Measurements from ENCODE around the gene ENG. TPM values are rescaled to one million over a fixed set of nuclear protein-coding genes. Genes with fewer than 3 reads are reported as not detected.

The ENG gene
- total and polyA plus RNA-seq, 12 donors, result 76.8 to 310 (median 142) TPM

DNA sequence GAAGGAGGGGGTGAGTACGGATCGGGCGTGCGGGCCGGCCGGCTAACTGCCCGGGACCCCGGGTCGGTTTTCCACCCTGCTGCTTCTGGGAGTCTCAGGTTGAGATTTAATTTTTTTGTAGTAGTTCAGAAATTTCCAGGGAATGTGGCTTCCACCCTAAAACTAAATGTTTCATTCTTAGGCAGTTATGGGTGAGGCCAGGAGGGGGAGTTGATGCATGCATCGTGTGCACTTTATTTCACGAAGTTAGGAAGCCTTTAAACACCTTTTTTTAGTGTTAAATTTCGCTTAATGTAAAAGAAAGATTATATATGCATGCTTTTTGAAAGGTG, 67.7 kb downstream of the ENG start:
- H3K27ac ChIP-seq, result peak overlapping the region in 8 of 10 donors; percentile 91 to 98 (median 98)
- 2 to 3% methylated on average over 12 of the region's 12 CpGs for WGBS, 2 donors
- peaks cover 10 to 78% (median 56%) of the 10 kb centered on the region in 9 donors for H3K4me1 ChIP-seq
- no peaks in the 10 kb centered on the region for H3K9me3 ChIP-seq
- TF ChIP-seq, protein P1, sequence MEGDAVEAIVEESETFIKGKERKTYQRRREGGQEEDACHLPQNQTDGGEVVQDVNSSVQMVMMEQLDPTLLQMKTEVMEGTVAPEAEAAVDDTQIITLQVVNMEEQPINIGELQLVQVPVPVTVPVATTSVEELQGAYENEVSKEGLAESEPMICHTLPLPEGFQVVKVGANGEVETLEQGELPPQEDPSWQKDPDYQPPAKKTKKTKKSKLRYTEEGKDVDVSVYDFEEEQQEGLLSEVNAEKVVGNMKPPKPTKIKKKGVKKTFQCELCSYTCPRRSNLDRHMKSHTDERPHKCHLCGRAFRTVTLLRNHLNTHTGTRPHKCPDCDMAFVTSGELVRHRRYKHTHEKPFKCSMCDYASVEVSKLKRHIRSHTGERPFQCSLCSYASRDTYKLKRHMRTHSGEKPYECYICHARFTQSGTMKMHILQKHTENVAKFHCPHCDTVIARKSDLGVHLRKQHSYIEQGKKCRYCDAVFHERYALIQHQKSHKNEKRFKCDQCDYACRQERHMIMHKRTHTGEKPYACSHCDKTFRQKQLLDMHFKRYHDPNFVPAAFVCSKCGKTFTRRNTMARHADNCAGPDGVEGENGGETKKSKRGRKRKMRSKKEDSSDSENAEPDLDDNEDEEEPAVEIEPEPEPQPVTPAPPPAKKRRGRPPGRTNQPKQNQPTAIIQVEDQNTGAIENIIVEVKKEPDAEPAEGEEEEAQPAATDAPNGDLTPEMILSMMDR (IDR thresholded peaks at IDR 0.05), result peak in 7 of 9 donors; percentile 16 to 58 (median 46)
- no peaks in the 10 kb centered on the region for H3K27me3 ChIP-seq
- H3K36me3 ChIP-seq, result peaks cover 0 to 51% (median 37%) of the 10 kb centered on the region in 9 donors
- DNase-seq (no peak), ATAC-seq (no peak)
- H3K4me3 ChIP-seq, result peak overlapping the region; percentile 73 to 100 (median 97)
- intact Hi-C loops (cut with DNase I), result loop anchor here in 8 of 10 donors (1.0 to 10.0 kb wide), 8 partner anchors 16 to 199 kb away; partner anchors contain the start of genes FPGS (in 2 of the 8) and ST6GALNAC4 (in 2 of the 8)

DNA sequence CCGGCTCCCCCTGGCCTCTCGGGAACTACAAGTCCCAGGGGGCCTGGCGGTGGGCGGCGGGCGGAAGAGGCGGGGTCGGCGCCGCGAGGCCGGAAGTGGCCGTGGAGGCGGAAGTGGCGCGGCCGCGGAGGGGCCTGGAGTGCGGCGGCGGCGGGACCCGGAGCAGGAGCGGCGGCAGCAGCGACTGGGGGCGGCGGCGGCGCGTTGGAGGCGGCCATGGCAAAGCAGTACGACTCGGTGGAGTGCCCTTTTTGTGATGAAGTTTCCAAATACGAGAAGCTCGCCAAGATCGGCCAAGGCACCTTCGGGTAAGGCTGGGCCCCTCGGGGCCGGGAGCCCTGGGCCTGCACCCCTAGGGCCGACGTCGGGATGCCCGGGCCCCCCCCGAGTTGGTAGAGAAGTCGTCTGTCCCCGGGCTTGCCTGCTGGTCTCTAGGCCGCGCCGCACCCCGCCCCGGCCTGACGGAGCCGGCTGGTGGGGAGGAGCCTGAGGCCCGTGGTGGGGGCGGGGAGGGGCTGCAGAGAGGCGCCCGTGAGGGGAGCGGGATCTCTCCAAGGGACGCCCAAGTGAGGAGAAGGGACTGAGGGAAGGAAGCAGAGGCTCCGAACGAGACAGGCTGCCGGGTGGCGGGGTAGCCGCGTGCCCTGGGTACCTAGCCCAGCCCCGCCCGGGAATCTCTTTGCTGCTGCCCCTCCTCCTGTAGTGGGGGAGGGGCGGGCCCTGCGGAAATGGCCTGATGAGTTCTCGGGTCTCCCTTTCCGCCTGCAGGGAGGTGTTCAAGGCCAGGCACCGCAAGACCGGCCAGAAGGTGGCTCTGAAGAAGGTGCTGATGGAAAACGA, 68.3 kb downstream of the ENG start, which contains the start of gene CDK9:
CDK9 (plus strand) TSS at position 102 of the 840 bp plus-strand sequence; CDS start at position 217, 115 bp downstream.
- Histone ChIP-seq H3K4me1 (peaks cover 10 to 82% (median 56%) of the 10 kb centered on the region in 9 donors), H3K36me3 (peaks cover 0 to 45% (median 34%) of the 10 kb centered on the region in 9 donors), H3K9me3 (no peaks in the 10 kb centered on the region), H3K27me3 (no peaks in the 10 kb centered on the region), H3K27ac (peak within 1 kb of the TSS; percentile 88 to 99 (median 98)), H3K4me3 (peak within 1 kb of the TSS; percentile 73 to 100 (median 97))
- peak; percentile 71 to 89 (median 76) for ATAC-seq
- DNase-seq, result peak; percentile 91 to 92
- 0 to 1% methylated on average over 72 to 75 of the region's 75 CpGs for WGBS, 2 donors
- intact Hi-C loops (cut with DNase I), result loop anchor here in 9 of 10 donors (1.0 to 10.0 kb wide), 11 partner anchors 16 to 199 kb away; partner anchors contain the start of genes ST6GALNAC4 (in 3 of the 9), TOR2A (in 3 of the 9) and FPGS (in 2 of the 9)
- TF ChIP-seq, protein P1 (IDR thresholded peaks at IDR 0.05), result no peak

DNA sequence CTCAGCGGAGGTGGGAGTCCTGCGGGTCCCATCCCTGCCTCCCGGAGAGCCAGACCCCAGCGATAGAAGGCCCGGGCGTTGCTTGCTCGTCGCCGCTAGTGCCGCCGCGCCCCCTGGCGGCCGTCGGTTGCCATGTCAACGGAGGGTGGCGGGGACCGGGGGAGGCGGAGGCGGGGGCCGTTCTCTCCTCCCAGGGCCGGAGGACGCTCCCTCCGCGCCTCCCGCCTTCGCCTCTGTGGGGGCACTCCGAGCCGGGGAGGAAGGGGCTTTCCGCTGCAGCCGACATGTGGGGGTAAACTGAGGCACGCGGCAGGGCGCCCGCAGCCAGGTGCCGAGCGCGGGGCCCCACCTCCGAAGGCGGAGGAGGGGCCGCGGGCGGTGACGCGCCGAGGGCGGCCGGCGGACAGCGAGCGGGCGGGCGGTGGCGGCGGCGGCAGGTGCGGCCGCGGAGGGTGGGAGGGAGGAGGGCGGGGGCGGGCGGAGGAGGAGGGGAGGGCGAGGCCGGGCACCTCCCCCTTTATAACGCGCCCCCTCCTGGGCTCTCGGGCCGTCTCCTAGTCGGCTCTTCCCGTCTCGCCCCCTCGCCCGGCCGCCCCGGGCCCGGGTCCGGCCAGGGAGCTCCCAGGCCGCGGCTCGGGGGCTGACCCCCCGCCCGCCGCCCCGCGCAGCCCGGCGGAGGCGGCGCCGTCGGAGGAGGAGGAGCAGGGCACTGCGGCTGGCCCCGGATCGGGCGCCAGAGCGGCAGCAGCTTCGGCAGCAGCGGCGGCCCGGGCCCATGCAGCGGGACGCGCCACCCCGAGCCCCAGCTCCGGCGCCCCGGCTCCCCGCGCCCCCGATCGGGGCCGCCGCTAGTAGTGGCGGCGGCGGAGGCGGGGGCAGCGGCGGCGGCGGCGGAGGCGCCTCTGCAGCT, 69.2 kb downstream of the ENG start:
- Histone ChIP-seq H3K4me3 (peak overlapping the region; percentile 19 to 100 (median 97)), H3K27me3 (no peaks in the 10 kb centered on the region), H3K4me1 (peaks cover 9 to 82% (median 52%) of the 10 kb centered on the region in 9 donors), H3K36me3 (peaks cover 0 to 36% (median 28%) of the 10 kb centered on the region in 9 donors), H3K27ac (peak overlapping the region; percentile 88 to 99 (median 98)), H3K9me3 (no peaks in the 10 kb centered on the region)
- intact Hi-C loops (cut with DNase I), result loop anchor here in 9 of 10 donors (1.0 to 10.0 kb wide), 9 partner anchors 48 to 198 kb away; partner anchors contain the start of genes ST6GALNAC4 (in 3 of the 9) and TOR2A (in 3 of the 9)
- peak; percentile 89 to 92 for DNase-seq
- ATAC-seq, result peak; percentile 62 to 78 (median 70)
- WGBS, 2 donors, result 0 to 1% methylated on average over 52 to 107 of the region's 123 CpGs
- TF ChIP-seq, protein P1 (IDR thresholded peaks at IDR 0.05), result peak; percentile 90 to 96 (median 92)
